ENCODE data around the gene IL4. TPM values are rescaled to one million over a fixed set of nuclear protein-coding genes. Genes with fewer than 3 reads are reported as not detected.
"Not testable (repeated sequence)": the region's sequence is repeated elsewhere in the genome, so short reads cannot be mapped to it uniquely, and the experiment has no call there.

Gene IL4
- not detected for total RNA-seq
- polyA plus RNA-seq: not detected

GRCh38 chr5:132673939-132674630, at the start of gene IL4:
IL4 (plus strand) TSS chr5:132673989; CDS start chr5:132674051, 62 bp downstream.
- Histone ChIP-seq H3K36me3 (no peaks in the 10 kb centered on the region), H3K27ac (peak within 1 kb of the TSS; percentile 38 to 58 (median 40)), H3K4me1 (no peaks in the 10 kb centered on the region), H3K27me3 (no peaks in the 10 kb centered on the region), H3K9me3 (no peaks in the 10 kb centered on the region), H3K4me3 (no peak within 1 kb of the TSS)
- no peak for DNase-seq
- 78 to 81% methylated on average over 14 of the region's 14 CpGs for WGBS, 2 donors
- ATAC-seq: no peak
- TF ChIP-seq CTCF (IDR thresholded peaks at IDR 0.05): no peak
- intact Hi-C loops (cut with DNase I): no loop called here
- FAIRE-seq: no peak

- no peak overlapping the region for H3K27ac ChIP-seq
- H3K27me3 ChIP-seq: no peaks in the 10 kb centered on the region
- FAIRE-seq (no peak), ATAC-seq (no peak), DNase-seq (no peak)
- TF ChIP-seq CTCF (IDR thresholded peaks at IDR 0.05): no peak
- H3K9me3 ChIP-seq: no peaks in the 10 kb centered on the region
- peaks cover 0 to 6% (median 0%) of the 10 kb centered on the region in 3 donors for H3K4me1 ChIP-seq
- H3K36me3 ChIP-seq: no peaks in the 10 kb centered on the region
- 90 to 94% methylated on average over 2 of the region's 2 CpGs for WGBS, 2 donors
- H3K4me3 ChIP-seq: no peak overlapping the region
- intact Hi-C loops (cut with DNase I): no loop called here
Observed at GRCh38 chr5:132627470-132627869, 46.3 kb upstream of the IL4 start.

- no peak for FAIRE-seq
- no peak for TF ChIP-seq CTCF (IDR thresholded peaks at IDR 0.05)
- Histone ChIP-seq H3K36me3 (no peaks in the 10 kb centered on the region), H3K27ac (no peak overlapping the region), H3K9me3 (no peaks in the 10 kb centered on the region), H3K4me3 (no peak overlapping the region), H3K27me3 (no peaks in the 10 kb centered on the region), H3K4me1 (no peaks in the 10 kb centered on the region)
- no peak for ATAC-seq
- 95 to 97% methylated on average over 2 of the region's 2 CpGs for WGBS, 2 donors
- intact Hi-C loops (cut with DNase I): no loop called here
- DNase-seq: no peak
Observed at GRCh38 chr5:132628814-132629213, 45.0 kb upstream of the IL4 start.

- no peak for TF ChIP-seq CTCF (IDR thresholded peaks at IDR 0.05)
- no peak for DNase-seq
Observed at GRCh38 chr5:132629230-132629944, 44.4 kb upstream of the IL4 start.

GRCh38 chr5:132633587-132633986, 40.2 kb upstream of the IL4 start:
- peaks cover 0 to 13% (median 7%) of the 10 kb centered on the region in 3 donors for H3K36me3 ChIP-seq
- DNase-seq; H3K4me1 ChIP-seq; FAIRE-seq; intact Hi-C loops (cut with DNase I); H3K27ac ChIP-seq; H3K27me3 ChIP-seq; H3K9me3 ChIP-seq; ATAC-seq; H3K4me3 ChIP-seq: not testable (repeated sequence)
- WGBS, 2 donors: 96 to 98% methylated on average over 4 of the region's 4 CpGs

More at GRCh38 chr5:132629230-132629944, 44.4 kb upstream of the IL4 start:
- no peak overlapping the region for H3K4me3 ChIP-seq
- no peak for FAIRE-seq
- no peak for ATAC-seq
- no peak overlapping the region for H3K27ac ChIP-seq
- intact Hi-C loops (cut with DNase I): no loop called here
- H3K27me3 ChIP-seq: no peaks in the 10 kb centered on the region
- no peaks in the 10 kb centered on the region for H3K36me3 ChIP-seq
- no peaks in the 10 kb centered on the region for H3K4me1 ChIP-seq
- H3K9me3 ChIP-seq: no peaks in the 10 kb centered on the region
- 94 to 97% methylated on average over 5 of the region's 5 CpGs for WGBS, 2 donors

All from pancreas (tissue), 10 donors.